ENCODE results near the gene TTC7B.

The TTC7B gene

GRCh38 chr14:90699016-90699415 is 117.2 kb downstream of the TTC7B start:
- no peak for DNase-seq

- no peak for DNase-seq
Measured at GRCh38 chr14:90698379-90698869, 117.8 kb downstream of the TTC7B start.

- peak; percentile 59 for DNase-seq
Measured at GRCh38 chr14:90697577-90698206, 118.5 kb downstream of the TTC7B start.

- no peak for DNase-seq
Measured at GRCh38 chr14:90697132-90697531, 119.1 kb downstream of the TTC7B start.

GRCh38 chr14:90696720-90697119 is 119.5 kb downstream of the TTC7B start:
- no peak for DNase-seq

GRCh38 chr14:90695997-90696660 is 120.1 kb downstream of the TTC7B start:
- DNase-seq = no peak

- no peak for DNase-seq
Measured at GRCh38 chr14:90693413-90693812, 122.8 kb downstream of the TTC7B start.

- DNase-seq = no peak
Measured at GRCh38 chr14:90692826-90693225, 123.4 kb downstream of the TTC7B start.

- no peak for DNase-seq
Measured at GRCh38 chr14:90692061-90692460, 124.2 kb downstream of the TTC7B start.

GRCh38 chr14:90691627-90692026 is 124.6 kb downstream of the TTC7B start:
- DNase-seq = no peak

- DNase-seq = no peak
Measured at GRCh38 chr14:90687680-90688079, 128.6 kb downstream of the TTC7B start.

GRCh38 chr14:90682615-90683014 is 133.6 kb downstream of the TTC7B start:
- DNase-seq = no peak

- DNase-seq = no peak
Measured at GRCh38 chr14:90681929-90682328, 134.3 kb downstream of the TTC7B start.

- no peak for DNase-seq
Measured at GRCh38 chr14:90678846-90679362, 137.3 kb downstream of the TTC7B start.

- no peak for DNase-seq
Measured at GRCh38 chr14:90678420-90678819, 137.8 kb downstream of the TTC7B start.

GRCh38 chr14:90677484-90678050 is 138.7 kb downstream of the TTC7B start:
- no peak for DNase-seq

- DNase-seq = no peak
Measured at GRCh38 chr14:90676912-90677311, 139.3 kb downstream of the TTC7B start.

GRCh38 chr14:90676356-90676755 is 139.9 kb downstream of the TTC7B start:
- no peak for DNase-seq

- DNase-seq = no peak
Measured at GRCh38 chr14:90675399-90675798, 140.8 kb downstream of the TTC7B start.

- DNase-seq = no peak
Measured at GRCh38 chr14:90674716-90675115, 141.5 kb downstream of the TTC7B start.

GRCh38 chr14:90674043-90674670 is 142.1 kb downstream of the TTC7B start:
- no peak for DNase-seq

- DNase-seq = no peak
Measured at GRCh38 chr14:90671382-90672234, 144.6 kb downstream of the TTC7B start.

GRCh38 chr14:90669731-90670130 is 146.5 kb downstream of the TTC7B start:
- no peak for DNase-seq

Measured in T-helper 9 cell (primary cell).